GM23248 (cell line): ENCODE results near the gene C10orf90.

ENCODE experiments used
- EZH2 ChIP-seq: fragments of 200-600 bp; sonication (generic); IDR thresholded peaks from 2 replicates; pipeline ENCODE4 v1.6.1; 2018; ENCODE audit warnings: antibody characterized with exemption, mild to moderate bottlenecking; ENCODE audit not compliant: insufficient read depth, poor library complexity, severe bottlenecking
- EZH2phosphoT487 ChIP-seq: fragments of 200-600 bp; sonication (generic); IDR thresholded peaks from 2 replicates; pipeline ENCODE4 v1.6.1; 2018; ENCODE audit warnings: antibody characterized with exemption, moderate library complexity, mild to moderate bottlenecking, low read depth; ENCODE audit not compliant: insufficient read depth

GRCh38 chr10:126432507-126432906 lies 238.0 kb downstream of the C10orf90 start:
- TF ChIP-seq EZH2phosphoT487 = no peak
- TF ChIP-seq EZH2 = no peak
